GM21825 (cell line): ENCODE results near the gene HSDL2.
"Not testable (repeated sequence)": the region's sequence is repeated elsewhere in the genome, so short reads cannot be mapped to it uniquely, and the experiment has no call there.

Source experiments
- ATAC-seq: cut with Tn5 transposase; IDR thresholded peaks from one replicate; pipeline ENCODE4 v1.9.1; 2021; ENCODE audit warnings: mild to moderate bottlenecking, moderate library complexity; ENCODE audit not compliant: unreplicated experiment

HSDL2 gene

DNA sequence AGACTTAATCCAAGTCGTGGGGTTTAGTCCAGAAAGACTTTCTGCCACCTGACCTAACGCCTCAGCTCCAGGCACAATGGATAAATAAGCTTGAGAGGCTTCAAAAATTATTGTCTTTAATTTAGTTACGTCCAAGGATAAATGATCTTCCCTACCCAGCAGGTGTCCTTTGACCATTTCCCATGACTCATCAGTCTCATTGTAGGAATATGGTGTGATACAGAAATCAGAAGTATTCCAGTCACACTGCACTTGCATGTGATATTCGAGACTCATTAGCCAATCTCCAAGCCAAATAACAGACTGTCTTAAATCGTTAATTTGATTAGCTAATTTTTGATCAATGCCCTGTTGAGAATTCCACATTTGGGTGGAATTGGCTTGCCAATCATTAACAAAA is 13.2 kb downstream of the HSDL2 start:
- not testable (repeated sequence) for ATAC-seq

DNA sequence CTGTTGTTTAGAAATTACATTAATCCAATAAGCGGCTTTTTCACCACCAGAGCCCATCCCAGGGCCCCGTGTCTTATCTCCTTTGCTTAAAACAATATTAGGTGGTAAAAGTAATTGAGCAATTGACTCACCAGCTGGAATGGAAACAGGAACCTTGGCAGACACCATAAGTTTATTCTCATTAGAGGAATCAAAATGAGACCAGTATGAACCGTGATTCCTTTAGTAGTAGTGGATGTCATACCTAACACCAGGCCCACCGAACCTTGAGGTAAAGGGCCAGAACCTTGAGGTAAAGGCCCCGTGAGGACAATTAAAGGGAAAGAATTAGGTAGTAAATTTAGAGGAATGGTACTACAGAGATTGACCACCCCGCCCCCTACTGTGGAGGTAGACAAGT is 16.5 kb downstream of the HSDL2 start:
- ATAC-seq: no peak

- ATAC-seq: no peak
These were observed 17.0 kb downstream of the HSDL2 start for GRCh38 chr9:112396872-112397271.

GRCh38 chr9:112401175-112401815 is 21.4 kb downstream of the HSDL2 start:
- no peak for ATAC-seq

- no peak for ATAC-seq
These were observed 23.8 kb downstream of the HSDL2 start for GRCh38 chr9:112403614-112404201.

GRCh38 chr9:112404508-112404932 is 24.6 kb downstream of the HSDL2 start:
- no peak for ATAC-seq

DNA sequence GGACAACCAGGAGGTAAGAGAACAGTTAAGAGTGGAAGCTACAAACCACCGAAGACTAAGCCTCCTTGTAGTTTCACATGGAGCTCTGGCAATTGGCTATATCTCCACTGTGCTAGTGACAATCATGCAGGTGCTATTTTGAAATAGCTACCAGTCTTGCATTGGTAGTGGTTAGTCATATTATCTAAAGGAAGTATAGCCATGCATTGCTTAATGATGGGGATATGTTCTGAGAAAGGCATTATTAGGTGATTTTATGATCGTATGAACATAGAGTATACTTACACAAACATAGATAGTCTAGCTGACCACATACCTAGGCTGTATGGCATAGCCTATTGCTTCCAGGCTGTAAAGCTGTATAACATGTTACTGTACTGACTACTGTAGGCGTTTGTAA is 28.4 kb downstream of the HSDL2 start:
- no peak for ATAC-seq

- no peak for ATAC-seq
These were observed 28.9 kb downstream of the HSDL2 start for GRCh38 chr9:112408819-112409218.

- ATAC-seq: no peak
These were observed 29.9 kb downstream of the HSDL2 start for GRCh38 chr9:112409758-112410157.

GRCh38 chr9:112411626-112412027 is 31.7 kb downstream of the HSDL2 start:
- ATAC-seq: no peak

- ATAC-seq: not testable (repeated sequence)
These were observed 33.8 kb downstream of the HSDL2 start for GRCh38 chr9:112413728-112414127.

GRCh38 chr9:112420208-112420607 is 40.3 kb downstream of the HSDL2 start:
- no peak for ATAC-seq

- ATAC-seq: no peak
These were observed 41.9 kb downstream of the HSDL2 start for GRCh38 chr9:112421771-112422222.

- no peak for ATAC-seq
These were observed 42.7 kb downstream of the HSDL2 start for GRCh38 chr9:112422417-112423148.

- ATAC-seq: no peak
These were observed 50.2 kb downstream of the HSDL2 start for GRCh38 chr9:112430006-112430522.

DNA sequence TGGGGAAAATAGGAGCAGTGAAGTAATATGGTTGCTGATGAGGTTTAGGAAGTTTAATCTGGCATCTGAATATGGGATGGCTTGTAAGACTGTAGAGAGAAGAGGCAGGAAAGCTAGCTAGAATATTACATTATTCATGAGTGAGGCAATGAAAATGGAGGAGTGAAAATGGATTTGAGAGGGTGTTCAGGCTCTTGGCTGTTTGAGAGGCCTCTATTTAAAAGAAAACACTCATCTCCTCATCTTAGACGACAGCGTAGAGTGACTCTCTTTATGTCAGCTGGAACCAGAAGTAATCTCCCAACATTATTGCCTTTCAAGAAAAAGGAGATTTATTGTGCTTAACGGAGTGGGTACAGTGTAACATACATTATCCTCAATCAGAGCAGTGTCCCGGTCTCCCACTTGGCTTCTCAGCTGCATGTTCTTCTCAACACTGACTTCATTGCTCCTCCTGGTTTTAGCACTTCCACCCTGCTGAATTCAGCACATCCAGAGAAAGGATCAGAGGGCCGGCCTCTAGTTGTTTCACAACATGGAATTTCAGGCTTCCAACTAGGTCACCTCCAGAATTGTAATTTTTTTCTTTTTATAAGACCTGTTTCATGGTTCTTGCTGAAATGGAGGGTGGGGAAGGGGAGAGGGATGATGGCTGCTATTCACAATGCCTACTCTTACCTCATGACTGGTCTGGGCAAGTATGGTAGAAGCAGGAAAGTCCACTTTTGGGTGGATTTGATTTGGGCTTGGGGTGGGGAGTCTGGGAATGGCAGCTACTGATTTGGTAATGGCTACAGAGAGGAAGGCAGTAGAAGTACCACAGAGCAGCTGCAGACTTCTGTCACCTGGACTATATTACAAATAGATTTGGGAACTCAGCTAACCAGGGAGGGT is 53.8 kb downstream of the HSDL2 start:
- ATAC-seq: no peak

- no peak for ATAC-seq
These were observed 54.6 kb downstream of the HSDL2 start for GRCh38 chr9:112434487-112434886.

DNA sequence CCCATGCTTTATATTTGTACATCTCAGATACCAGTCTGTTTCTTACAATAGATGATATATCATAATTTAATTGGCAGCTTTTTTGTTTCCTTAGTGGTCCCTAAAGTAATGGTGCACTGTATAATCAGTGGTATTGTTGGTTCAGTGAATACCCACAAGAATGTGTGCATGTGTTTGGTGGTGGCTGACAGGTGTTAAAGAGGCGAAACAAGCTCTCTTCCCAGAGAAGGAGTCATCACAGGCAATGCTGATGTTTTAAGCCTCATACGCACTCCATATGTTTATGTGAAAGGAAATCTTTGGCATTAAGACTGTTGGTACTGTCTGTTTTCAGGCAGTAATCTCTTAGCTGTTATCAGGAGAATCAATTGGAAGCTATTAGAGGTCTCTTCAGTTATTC is 57.5 kb downstream of the HSDL2 start:
- no peak for ATAC-seq

GRCh38 chr9:112439171-112439570 is 59.3 kb downstream of the HSDL2 start:
- no peak for ATAC-seq

- ATAC-seq: no peak
These were observed 59.9 kb downstream of the HSDL2 start for GRCh38 chr9:112439825-112440224.

GRCh38 chr9:112443200-112443599 is 63.3 kb downstream of the HSDL2 start:
- no peak for ATAC-seq
